ENCODE measurements around the gene SNRNP25. TPM values are rescaled to one million over a fixed set of nuclear protein-coding genes. Genes with fewer than 3 reads are reported as not detected.

The SNRNP25 gene
- total and polyA plus RNA-seq, 9 of the 15 experiments (the other 6 are each of a cell fraction or from before 2014, with no cell fraction given), result 59.0 to 176 (median 108) TPM

DNA sequence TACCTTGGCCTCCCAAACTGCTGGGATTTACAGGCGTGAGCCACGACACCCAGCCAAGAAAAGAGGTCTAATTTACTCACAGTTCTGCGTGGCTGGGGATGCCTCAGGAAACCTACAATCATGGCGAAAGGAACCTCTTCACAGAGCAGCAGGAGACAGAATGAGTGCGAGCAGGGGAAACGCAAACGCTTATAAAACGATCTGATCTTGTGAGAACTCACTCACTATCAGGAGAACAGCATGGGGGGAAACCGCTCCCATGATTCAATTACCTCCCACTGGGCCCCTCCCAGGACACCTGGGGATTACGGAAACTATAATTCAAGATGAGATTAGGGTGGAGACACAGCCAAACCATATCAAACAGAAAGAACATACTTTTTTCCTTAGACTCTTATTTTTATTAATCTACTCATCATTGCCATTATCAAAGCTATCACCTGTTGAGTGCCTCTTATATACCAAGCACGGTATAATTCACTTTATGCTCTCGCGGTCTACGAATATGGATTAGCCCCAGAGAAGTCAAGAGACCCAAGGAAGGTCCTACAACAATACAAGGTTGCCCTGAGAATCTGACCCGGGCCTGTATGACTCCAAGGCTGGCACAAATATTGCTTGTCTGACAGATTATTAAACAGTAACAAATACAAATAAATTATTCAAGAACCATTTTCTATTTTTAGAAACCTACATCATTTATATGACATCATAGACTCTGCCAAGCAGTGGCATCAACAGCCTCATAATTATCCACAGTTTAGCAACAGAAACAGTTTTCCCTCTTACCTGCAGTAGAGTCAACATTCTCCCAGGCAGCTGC lies 2.6 kb upstream of the SNRNP25 start:
- no peaks in the 10 kb centered on the region; the same call in 1 of the 2 replicates for H4K20me1 ChIP-seq (replicated peaks; ENCODE audit: control insufficient read depth, insufficient read depth, low read length)
- CTCF ChIA-PET (ENCODE audit: low intra/inter-chr PET ratio), result no interaction called here
- ATAC-seq (no peak), DNase-seq (ENCODE audit: extremely low read depth in 1 of 4, low spot score in 3 of 4) (no peak), FAIRE-seq (no peak)
- 59% methylated on average over 13 of the region's 15 CpGs for WGBS (ENCODE audit: insufficient coverage, low coverage, missing lambda C conversion rate)
- no peaks in the 10 kb centered on the region for H3K27me3 ChIP-seq (ENCODE audit: control insufficient read depth in 2 of 2, insufficient read depth in 2 of 2, low read length in 2 of 2)
- H3K4me2 ChIP-seq (ENCODE audit: insufficient read depth, low read length), result peak overlapping the region; percentile 84
- H3K79me2 ChIP-seq (ENCODE audit: control insufficient read depth, insufficient read depth, low read length), result peaks cover 84% of the 10 kb centered on the region
- intact Hi-C loops (cut with micrococcal nuclease), result no loop called here
- in situ Hi-C loops (cut with MboI), result no loop called here
- peak overlapping the region; percentile 67; the same call in 2 of the 3 replicates for H3K27ac ChIP-seq (ENCODE audit: extremely low read depth, low read depth, low read length)
- peak overlapping the region; percentile 72 to 83; a peak in 3 of 4 replicates for H3K9ac ChIP-seq (ENCODE audit: insufficient read depth in 1 of 2, low read depth in 2 of 2, low read length in 2 of 2)
- H3K9me3 ChIP-seq (replicated peaks; ENCODE audit: control insufficient read depth, insufficient read depth, low read depth, low read length), result no peaks in the 10 kb centered on the region
- no peaks in the 10 kb centered on the region for H3K9me1 ChIP-seq (ENCODE audit: control insufficient read depth, insufficient read depth, low read length)
- H3K4me3 ChIP-seq, result peak overlapping the region; percentile 92
- no peak overlapping the region for H2AFZ ChIP-seq (ENCODE audit: low read depth, low read length)
- no peak for TF ChIP-seq THRB (CRISPR knock-in tag; conservative IDR thresholded peaks at IDR 0.05)
- peak; percentile 74 for TF ChIP-seq MEF2A (IDR thresholded peaks at IDR 0.05; ENCODE audit: control insufficient read depth, low read depth, low read length)
- peak; percentile 50; the same call in 1 of the 2 replicates for TF ChIP-seq ATF3 (IDR thresholded peaks at IDR 0.05)
- no peak for TF ChIP-seq ATF3 (CRISPR knock-in tag; conservative IDR thresholded peaks at IDR 0.05)
- TF ChIP-seq, protein P1, sequence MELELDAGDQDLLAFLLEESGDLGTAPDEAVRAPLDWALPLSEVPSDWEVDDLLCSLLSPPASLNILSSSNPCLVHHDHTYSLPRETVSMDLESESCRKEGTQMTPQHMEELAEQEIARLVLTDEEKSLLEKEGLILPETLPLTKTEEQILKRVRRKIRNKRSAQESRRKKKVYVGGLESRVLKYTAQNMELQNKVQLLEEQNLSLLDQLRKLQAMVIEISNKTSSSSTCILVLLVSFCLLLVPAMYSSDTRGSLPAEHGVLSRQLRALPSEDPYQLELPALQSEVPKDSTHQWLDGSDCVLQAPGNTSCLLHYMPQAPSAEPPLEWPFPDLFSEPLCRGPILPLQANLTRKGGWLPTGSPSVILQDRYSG (tag; conservative IDR thresholded peaks at IDR 0.05; ENCODE audit: low read depth), result no peak
- peaks cover 8 to 12% of the 10 kb centered on the region in 2 experiments; a peak in 4 of 5 replicates for H3K4me1 ChIP-seq (replicated peaks in 1 of 2; ENCODE audit: control insufficient read depth in 2 of 2, insufficient read depth in 2 of 2, low read length in 2 of 2)
- POLR2A ChIA-PET, result no interaction called here
- H3K36me3 ChIP-seq (ENCODE audit: control insufficient read depth, insufficient read depth, low read length), result peaks cover 62% of the 10 kb centered on the region
- TSS peak; percentile 54 for BruUV-seq (replicated peaks)
